ENCODE results near the gene SRRM2.

Gene SRRM2
- 50.8 to 597 (median 99.8) reads per million in 18 experiments for total RNA-seq

DNA sequence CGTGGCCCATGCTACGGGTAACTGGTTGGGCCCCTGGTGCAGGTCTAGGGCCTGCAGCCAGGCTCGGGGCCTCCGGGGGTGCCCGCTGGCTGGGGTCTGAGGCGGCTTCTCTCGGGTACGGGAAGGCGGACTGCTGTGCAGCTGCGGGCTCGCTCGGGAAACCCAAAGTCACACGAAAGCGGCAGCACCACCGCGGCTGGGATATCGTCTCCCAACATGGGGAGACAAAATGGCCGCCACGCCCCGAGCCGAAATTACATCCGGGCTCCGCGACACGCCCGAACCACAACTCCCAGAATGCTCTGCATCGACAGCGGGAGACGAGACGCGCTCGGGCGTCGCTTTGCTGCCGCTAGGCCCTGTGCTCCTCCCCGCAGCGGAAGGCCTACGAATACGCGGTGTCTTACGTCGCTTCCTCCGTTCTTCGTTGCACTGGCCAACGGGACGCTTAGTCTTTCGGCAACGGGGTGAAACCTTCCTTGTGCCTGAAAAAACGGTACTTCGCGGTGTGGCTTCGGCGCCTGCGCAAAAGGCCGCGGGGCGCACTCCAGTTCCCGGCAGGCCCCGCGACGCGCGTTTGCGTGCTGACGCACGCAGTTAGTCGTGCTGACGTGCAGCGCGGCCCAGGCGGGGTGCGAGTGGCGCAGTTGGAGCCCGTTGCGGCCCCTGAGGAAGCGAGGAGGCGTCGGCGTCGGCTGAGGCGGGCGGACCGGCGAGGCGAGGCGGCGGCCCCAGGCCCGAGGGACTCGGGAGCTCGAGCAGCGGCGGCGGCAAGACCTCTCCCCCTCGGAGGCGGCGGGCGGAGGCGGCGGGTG, at the start of gene SRRM2:
SRRM2 (plus strand) TSS at position 604 of the 815 bp plus-strand sequence. CDS start 3,727 bp downstream, outside the sequence.
- DNase-seq = peak; percentile 95 to 98

DNA sequence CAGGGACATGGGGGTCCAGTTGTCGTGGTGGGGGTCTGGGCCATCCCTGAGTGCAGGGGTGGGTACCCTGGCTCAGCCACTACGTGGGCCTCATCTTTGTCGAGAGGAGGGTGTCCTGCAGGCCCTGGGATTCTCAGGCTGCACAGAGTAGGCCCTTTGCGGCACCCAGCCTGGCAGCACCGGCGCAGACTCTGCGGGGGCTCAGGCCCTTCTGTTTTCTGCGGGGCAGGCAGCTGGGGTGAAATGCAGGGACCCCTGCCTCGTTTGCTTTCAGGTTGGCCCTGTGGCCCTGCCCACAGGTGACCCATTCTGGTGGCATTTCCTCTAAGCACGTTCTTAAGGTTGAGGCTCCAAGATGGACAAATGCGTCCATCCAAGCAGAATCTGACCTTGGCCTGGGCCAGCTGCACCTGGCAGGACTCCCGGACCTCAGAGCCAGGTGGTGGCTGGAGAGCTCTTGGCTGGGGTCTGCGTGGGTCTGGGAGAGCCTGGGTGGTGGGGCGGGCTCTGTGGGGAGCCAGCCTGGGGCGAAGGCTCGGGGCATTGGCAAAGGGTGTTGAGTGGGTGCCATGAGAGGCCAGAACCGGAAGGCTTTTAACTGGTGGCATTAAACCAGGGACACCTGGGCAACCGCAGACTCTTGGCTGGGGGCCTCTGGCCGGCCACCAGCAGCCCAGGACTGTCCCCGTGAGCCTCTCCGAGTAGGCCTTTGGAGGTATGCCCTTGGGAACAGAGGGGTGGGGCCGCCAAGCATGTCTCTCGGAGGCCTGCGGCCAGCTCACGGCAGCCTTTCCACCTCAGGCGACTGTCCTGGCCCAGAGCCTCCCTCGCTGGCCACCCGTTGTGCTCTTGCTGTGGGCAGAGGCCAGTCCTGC, 49.3 kb upstream of the SRRM2 start:
- DNase-seq = no peak

DNA sequence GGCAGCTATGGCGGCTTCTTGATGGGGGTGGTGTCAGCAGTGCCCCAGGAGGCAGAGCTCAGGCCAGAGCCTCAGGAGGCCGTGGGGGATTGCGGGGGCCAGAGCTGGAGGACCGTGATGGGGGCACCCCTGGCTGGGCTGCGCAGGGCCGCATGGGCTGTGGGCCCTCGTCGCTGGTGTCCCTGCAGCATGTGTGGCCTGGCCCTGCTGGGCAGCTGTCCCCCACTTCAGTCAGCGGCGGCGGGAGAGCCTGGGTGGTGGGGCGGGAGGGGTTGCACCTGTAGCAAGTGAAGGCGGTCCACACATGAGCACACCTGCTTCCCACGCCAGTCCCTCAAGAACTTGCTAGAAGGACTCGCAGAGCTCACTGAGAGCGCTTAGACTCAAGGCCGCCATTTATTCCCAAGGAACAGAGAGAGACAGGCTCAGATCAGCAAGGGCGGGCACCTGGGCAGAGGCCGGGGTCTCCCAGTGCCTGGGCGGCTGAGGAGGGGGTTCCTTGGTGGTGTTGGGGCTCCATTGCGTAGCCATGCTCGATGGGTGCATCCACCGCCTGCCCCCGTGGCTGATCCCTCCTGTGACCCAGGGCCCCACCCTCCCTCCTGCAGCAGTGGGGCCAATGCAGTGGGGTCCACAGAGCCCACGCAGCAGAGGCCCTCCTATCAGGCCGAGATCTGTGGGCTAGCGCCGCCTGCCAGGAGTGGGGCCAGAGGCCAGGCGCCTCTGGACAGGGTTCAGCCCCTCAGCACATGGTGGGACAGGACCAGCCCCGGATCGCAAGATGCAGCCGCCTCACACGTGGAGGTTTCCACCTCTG, 48.1 kb upstream of the SRRM2 start:
- DNase-seq = no peak

DNA sequence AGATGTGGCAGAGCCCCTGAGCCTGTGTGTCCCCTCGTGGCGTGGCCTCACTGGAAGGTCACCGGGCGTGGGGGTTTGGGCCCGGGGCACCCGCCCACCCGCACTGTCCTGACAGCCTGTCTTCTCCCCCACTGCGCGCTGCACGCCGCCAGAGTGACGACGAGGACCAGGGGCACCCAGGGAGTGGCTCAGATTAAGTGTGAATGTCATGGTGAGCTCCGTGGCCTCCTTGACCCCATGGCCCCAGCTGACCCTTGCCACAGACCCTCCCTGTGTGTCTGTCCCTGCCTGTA, 47.5 kb upstream of the SRRM2 start:
- DNase-seq = no peak

DNA sequence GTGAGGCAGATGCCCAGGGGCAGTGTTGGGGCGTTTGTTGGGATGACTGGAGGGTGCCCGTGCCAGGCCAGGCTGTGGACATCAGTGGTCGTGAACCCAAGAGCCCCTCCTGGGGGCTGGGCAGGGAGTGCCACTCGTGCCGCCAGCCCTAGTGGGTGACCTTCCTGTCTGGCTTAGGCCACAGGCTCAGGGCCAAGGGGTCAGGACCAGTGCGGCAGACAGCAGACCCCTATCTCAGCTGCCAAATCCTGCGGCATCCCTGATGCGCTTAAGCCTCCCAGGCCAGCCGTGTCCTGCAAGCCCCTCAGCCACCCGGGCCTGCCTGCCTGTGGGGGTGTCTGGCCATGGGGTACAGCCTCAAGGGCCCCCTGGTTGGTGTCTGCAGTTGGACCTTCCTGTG, 47.1 kb upstream of the SRRM2 start:
- no peak for DNase-seq

DNA sequence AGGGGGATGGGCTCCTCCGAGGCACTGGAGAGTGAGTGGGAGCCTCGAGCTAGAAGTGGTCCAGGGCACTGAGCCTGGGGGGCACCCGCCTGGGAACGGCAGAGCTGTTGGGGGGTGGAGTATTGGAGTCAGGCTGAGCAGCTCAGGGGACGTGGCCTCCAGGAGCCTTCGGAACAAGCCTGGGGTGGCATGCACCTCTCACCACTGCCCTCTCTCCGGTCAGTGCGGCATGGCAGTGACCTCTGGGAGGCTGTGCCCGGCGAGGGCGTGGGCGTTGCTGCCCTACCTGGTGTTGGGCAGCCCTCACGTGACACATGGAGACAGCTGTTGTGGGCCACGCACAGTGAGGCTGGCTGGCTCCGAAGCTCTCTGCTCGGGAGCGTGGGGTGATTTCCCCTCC, 46.4 kb upstream of the SRRM2 start:
- no peak for DNase-seq

DNA sequence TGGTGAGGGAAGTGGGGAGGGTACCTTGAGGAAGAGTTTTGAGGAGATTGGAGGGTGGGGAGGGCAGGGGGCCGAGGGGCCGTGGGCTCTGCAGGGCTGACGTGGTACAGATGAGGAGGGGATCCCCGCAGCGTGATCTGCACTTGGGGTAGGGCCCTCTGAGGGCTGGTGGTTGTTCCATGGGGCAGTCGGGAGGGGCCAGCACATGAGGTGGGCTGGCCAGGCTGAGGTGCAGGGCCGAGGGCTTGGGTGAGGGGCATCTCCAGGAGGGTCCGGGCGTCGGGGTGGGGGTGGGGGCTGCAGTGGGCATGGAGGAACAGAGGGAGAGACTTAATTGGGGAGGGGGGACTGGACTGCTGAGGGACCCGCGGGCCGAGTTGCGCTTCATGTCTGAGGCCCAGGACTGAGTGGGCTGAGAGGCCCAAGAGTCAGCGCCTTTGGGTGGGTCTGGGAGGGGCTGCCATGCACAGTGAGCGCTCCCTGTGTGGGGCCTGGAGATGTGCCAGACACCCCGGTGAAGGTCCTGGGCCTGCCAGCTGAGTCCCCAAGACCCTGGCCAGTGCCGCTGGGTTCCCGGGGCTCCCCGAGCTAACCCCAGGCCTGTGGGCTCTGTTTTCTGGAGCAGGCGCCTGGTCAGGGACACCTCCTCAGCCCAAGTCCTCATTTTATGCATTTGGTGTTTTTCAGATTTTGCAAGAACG, 45.7 kb upstream of the SRRM2 start:
- no peak for DNase-seq

DNA sequence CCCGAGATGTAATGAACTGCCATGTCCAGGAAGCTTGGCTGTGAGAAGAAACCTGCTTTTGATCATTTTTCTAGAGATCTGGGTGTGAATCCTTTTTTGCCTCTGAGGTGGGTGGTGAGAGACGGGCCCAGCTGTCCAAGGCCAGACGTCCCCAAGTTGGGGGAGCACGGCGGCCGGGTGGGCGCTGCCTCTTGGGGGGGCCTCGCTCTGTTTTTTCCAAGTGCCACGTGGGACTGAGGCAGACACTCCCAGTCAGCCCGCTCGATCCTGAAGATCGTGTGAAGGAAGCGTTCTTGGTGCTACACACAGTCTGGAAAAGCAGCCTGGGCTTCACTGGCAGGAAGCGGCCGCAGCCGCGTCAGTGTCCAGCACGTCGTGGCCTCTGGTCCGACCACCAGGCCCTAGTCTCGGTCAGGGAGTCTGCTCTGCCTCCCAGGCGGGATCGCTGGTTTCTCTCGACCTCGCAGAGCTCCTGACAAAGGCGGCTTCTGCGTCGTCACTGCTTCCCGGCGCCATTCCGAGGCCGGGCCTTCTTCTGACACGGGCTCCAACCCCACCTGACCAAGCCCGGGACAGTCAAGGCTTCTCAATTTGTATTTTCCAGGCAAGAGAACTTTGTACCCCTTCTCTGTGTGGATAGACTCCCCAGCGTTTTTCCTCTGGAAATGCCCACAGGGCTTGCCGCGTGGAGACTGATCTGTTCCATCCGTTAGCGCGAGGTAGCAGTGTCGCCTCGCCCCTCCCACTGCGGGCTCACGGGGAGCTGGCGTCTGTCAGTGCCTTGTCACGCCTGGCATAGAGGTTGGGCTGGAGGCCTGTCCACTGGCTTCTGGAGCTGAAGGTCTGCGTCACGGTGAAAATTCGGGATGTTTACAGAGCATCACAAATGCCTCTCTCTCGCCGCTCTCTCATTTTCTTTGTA, 44.8 kb upstream of the SRRM2 start:
- no peak for DNase-seq

DNA sequence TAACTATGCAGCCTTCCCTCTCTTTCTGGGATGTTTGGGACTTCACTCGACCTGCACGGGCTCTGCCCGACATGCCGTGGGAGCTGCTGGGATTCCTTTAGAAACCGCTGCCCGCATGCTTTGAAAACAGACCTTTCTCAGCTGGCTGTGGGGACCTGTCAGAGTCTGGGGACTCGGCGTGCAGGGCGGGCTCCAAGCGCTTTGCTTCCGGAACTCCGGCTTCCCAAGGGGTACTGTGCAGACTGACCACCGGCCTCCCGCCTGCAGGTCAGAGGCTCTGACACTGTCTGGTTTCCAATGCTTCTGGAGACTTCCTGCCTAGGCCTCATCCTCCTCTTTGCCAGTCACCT, 44.2 kb upstream of the SRRM2 start:
- no peak for DNase-seq

DNA sequence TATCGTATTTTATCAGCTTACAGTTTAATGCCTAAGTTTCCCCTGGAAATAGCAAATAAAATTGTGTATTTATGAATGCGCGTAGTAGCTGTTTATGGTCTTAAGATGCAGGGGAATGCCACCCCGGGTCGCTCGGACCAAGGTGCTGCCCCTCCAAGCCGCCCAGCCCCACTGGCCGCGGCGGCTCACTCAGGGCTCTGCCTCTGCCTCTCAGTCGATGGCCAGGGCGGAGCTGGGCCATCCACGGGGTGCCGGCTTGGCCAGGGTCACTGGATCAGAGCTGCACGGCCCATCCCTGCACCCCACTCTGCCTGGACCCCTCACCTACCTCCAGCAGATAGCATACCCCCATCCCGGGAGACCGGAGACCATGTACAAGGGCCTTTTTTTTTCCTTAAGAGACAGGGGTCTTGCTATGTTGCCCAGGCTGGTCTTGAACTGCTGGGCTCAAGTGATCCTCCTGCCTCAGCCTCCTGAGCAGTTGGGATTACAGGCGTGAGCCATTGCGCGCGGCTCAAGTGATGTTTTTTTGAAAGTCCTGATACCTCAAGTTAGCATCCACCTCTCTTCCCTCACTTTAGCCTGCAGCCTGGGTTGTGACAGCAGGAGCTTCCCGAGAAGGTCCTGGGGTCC, 43.4 kb upstream of the SRRM2 start:
- no peak for DNase-seq

DNA sequence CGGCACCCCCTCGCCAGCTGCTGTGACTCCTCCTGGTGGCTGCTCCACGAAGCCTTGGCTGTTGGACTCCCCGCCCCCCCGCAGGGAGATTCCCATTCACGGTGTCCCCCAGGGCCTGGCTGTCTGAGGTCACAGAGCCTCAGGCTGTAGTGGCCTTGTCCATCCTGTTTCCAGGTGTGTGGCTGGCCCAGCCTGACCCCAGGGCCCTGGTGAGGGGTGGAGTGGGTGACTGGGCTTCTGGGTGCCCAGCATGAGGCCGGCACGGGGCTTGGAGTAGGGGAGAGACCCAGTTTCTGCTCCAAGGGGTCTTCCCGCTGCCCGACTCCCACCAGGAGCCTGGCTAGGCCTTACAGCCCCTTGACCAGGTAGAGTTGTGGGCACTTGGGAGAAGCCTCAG, 42.9 kb upstream of the SRRM2 start:
- DNase-seq = no peak

DNA sequence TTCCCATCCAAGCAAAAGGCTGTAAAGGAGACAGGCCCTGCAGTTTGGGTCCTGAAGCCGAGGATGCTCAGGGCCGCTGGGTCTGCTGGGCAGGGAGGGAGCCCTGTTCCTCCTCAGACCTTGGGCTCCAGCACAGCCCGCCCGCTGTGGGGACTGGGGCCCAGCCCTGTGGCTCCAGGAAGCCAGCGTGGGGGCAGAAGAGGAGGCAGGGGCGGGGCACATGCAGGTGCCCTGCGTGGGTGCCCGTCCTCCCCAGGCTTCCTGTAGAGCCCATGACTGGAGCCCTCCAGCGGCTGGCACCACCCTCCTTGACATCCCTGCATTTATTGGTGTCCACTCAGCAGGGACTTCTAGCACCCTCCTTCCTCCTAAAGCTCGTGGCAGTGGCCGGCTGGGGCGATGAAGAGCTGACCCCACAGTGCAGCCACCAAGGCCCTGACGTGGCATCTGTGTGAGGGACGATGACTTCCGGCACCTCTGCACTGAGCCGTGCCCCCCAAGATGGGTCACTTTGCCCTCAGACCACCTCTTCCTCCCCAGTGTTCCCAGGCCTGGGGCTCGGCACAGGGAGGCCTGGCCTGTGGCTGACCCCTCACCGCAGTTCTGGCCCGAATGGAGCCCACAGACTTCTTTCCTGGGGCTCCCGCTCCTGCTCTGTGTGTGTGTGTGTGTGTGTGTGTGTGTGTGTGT, 42.3 kb upstream of the SRRM2 start:
- no peak for DNase-seq

DNA sequence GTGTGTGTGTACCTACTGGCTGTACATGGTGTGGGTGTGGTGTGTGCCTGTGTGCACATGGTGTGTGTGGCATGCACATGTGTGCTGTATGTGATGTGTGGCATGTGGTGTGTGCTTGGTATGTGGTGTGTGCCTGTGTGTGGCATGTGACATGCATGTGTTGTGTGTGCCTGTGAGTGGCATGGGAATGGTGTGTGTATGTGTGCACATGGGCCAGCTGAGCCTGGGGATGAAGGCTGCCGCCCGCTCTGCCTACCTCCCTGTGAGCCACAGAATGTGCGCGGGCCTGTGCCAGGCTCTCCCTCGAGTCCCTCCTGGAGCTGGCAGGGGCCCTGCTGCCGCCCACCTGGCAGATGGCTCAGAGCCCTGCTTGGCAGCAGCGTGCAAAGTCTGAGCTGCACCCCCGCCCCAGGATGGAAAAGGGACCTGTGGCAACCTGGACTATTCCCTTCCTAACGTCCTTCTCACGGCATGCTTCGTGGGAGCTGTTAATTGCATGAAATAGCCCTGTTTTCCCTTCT, 41.7 kb upstream of the SRRM2 start:
- DNase-seq = no peak

DNA sequence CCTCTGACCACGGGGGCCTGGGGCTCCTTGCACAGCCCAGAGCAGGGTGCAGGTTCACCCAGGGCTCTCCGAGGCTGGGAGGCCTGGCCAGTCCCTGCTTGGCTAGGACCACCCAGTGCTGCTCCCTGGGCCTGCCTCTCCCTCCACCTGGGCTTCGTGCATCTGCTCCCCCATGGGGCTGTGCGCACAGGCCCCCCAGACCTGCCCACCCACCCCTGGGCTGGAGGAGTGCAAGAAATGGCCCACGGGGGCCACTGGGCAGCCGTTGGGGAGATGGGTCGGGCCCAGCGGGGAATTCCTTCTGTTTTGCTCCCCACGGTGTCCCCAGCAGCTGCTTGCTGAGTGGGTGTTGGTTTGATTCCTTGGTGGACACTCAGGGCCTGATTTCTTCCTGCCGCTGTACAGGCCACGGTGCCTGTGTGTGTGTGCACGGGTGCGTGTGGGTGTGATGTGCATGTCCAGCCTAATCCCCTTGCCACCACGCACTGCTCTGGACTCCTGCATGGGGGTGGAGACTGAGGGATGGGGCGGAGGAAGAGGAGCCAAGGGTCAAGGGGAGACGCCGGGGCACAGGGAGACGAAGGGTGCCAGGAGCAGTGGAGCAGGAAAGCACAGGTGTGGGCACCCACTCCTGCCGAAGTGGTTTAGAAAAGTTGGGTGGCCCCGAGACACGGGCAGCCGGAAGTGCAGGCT, 40.9 kb upstream of the SRRM2 start:
- peak in 1 of 2 donors; percentile 2 for DNase-seq

DNA sequence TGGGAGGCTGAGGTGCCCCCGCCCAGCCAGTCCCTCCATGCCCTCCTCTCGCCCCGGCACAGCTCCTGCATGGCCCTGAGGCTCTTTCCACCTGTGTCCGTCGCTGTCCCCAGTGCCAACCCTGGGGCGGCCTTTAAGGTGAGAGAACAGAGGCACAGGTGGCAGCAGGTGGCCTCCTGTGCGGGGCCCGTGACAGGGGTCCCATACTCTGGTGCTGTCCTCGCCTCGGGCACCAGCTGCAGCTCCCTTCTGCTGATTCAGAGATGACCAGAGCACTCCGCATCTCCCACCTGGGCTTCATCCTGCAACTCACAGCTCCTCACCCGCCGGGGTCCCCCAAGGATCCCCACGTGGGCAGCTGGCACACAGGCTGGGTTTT, 40.4 kb upstream of the SRRM2 start:
- DNase-seq = no peak

DNA sequence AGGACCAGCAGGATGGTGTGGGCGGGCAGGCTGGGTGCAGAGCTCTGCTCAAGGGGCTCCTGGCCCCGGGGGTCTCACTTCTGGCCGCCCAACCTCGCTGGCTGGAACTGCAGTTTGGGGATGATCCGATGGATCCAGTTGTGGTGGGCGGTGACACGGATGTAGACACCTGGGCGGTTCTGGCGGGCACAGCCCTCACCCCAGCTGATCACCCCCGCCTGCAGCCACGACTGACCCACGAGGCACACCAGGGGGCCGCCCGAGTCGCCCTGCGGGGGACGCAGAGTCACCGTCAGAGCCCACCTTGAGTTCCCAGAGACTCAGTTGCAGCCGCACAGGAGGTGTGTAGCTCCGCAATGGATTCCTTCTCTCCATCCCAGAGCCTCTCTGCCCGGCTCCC, 39.9 kb upstream of the SRRM2 start:
- no peak for DNase-seq

DNA sequence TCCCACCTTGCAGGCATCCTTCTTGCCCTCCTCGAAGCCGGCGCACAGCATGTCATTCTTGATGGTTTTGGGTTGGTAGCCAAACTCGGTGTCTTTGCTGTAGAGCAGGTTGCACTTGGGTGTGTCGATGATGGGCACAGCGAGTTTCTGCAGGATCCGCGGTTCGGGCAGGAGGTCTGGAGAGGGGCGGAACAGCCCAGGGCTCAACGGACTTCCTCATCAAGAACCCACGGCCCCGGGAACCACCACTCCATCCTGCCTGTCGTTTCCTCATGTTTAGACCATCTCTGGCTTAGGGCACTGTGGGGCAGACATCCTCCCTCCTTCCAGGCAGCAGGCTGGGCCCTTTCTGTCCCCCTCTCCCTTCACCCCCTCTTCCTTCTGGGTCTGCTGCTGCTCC, 38.9 kb upstream of the SRRM2 start:
- DNase-seq = peak in 1 of 2 donors; percentile 22

DNA sequence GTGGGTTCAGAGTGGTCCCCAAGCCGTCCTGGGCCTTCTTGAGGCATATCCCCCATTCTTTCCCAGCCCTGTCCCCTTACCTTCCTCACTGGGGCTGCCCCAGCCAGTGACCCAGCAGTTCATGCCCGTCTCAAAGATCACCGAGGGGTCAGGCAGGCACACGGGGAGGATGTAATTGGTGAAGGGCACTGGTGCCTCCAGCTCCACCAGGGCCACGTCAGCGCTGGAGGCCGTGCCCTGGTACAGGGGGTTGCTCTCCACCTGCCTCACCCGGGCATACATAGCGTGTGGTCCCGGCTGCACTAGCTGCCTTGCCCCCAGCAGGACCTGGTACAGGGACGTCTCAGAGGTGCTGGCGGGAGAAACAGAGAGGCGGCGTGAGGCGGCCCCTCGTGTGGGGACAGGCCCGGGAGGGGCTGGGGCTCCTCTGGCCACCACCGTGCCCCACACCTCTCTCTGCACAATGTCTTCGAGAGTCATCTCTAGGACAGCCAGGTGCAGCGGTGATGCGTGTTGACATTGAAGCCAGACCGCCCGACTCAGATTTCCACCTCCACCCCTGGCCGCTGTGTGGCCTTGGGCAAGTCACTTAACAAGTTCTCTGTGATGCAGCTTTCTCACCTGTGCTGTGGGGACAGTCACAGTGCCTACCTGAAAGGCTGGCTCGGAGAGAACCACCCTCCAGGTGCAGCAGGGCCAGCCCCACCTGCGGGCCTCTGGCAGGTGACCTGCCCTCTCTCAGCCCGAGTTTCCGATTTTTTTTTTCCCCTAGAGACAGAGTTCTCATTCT, 38.3 kb upstream of the SRRM2 start:
- no peak for DNase-seq

DNA sequence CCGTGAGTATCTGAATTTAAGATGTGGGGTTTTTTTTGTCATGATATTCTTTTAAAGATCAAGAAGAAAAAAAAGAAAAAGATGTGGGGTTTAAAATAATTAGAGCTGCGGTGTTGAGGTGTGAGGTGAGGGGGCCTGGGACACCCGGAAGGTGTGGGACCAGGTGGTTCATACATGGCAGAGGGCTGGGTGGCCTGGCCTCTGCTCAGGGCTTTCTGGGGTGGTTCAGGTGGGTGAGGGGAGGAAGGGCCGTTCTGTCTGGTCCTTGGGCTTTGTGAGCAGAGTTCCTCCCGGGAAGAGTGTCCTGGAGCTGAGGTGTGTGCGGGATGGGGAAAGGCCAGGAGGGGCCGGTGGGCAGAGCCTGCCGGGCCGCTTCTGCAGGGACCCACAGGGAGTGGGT, 37.4 kb upstream of the SRRM2 start:
- no peak for DNase-seq

All from inflammatory macrophage (primary cell).